ENCODE data around the gene HS2ST1.

DNA sequence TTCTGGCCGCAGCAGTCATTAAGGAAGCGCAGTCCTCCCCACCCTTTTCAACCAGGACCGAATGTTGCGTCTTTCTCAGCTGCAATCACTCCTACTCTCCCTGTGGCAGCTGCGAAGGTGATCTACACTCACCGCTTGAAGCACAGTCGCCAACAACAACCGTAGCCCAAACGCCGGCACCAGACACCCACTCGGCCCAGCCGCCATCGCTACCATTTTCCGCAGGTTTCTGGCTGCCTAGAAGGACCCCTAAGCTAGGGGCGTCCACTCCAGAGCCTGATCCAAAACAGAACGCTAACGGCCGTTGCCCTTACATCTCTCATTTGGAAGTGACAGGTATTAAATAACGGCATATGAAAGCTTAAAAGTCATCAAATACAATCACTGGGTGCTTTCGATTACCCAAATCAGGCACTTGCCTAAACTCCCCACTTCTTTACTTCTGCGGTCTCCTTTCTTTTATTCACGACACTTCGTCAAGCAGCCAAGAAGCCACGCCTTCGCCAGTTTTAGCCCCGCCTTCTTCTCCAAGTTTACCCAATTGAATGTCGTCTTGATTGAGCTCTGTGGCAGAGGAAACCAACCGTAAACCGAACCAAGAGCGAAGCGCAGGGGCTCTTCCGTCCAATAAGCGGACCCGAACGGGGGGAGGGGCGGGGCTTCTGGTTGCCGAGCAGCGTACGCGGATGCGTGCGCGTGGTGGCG lies 387 bp upstream of the HS2ST1 start, which contains the start of gene SELENOF:
- TF ChIP-seq, protein P1, sequence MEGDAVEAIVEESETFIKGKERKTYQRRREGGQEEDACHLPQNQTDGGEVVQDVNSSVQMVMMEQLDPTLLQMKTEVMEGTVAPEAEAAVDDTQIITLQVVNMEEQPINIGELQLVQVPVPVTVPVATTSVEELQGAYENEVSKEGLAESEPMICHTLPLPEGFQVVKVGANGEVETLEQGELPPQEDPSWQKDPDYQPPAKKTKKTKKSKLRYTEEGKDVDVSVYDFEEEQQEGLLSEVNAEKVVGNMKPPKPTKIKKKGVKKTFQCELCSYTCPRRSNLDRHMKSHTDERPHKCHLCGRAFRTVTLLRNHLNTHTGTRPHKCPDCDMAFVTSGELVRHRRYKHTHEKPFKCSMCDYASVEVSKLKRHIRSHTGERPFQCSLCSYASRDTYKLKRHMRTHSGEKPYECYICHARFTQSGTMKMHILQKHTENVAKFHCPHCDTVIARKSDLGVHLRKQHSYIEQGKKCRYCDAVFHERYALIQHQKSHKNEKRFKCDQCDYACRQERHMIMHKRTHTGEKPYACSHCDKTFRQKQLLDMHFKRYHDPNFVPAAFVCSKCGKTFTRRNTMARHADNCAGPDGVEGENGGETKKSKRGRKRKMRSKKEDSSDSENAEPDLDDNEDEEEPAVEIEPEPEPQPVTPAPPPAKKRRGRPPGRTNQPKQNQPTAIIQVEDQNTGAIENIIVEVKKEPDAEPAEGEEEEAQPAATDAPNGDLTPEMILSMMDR (IDR thresholded peaks at IDR 0.05): no peak
- TF ChIP-seq POLR2AphosphoS5 (IDR thresholded peaks at IDR 0.05) (peak in 1 of 4 donors; percentile 78), EP300 (IDR thresholded peaks at IDR 0.05) (no peak)

Data from sigmoid colon (tissue), 4 donors.